Measurements from ENCODE around the gene PDK2. TPM values are rescaled to one million over a fixed set of nuclear protein-coding genes. Genes with fewer than 3 reads are reported as not detected.

The PDK2 gene
- total RNA-seq, 1 experiment from 2014 or later, result 22.5 TPM

DNA sequence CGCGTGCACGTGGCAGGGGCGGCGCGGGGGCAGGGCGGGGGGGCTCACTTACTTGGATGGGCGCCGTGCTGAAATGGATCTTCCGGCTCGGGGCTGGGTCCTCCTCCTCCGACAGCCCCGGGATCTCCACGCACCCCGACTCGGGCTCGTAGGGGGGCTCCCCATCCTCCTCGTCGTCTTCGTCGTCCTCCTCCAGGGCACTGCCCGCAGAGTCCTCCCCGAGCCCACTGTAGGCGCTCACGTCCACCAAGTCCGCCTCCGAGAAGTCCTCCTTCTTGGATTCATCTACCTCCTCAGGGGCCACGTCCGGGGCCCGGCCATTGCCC, 53.9 kb downstream of the PDK2 start:
- DNase-seq (ENCODE audit: low read depth), result no peak

DNA sequence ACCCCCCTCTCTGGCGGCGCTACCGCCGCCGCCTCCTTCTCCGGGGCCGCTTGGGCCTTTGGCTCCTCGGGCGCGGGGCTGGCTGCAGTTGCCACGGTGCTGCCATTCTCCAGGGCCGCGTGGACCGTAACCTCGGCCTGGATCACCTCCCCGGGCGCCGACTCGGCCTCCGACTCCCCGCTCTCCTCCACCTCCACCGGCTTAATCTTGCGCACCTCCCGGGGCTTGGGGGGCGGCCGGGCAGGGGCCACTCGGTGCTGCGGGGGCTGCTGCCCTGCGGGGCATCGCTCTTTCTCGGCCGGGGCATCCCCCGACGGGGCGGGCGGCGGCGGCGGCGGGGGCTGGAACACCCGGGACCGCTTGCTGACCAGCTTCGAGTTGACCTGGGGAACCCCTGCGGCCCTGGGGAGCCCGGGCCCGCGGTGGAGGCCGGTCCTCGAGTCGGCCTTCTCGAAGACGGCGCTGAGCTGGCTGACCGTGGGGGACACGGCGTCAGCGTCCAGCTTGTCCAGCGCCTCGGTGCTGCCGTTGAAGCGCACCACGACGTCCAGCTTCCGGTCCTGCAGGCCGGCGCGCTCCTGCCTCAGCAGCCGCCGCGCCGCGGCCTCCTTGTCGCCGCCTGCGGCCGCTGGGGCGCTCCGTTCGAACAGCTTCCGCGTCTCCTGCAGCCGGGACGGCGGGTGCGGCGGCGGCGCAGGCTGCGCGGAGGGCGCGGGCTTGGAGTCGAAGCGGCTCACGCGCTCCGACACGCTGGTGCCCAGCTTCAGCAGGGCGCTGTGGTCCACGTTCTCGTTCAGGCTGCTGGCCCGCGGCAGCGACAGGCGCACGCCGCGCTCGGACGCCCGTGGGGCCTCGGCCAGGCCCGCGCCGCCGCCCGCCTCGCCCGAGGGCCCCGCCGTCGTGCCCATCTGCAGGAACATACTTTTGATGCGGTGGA, 54.5 kb downstream of the PDK2 start:
- peak; percentile 56 for DNase-seq (ENCODE audit: low read depth)

DNA sequence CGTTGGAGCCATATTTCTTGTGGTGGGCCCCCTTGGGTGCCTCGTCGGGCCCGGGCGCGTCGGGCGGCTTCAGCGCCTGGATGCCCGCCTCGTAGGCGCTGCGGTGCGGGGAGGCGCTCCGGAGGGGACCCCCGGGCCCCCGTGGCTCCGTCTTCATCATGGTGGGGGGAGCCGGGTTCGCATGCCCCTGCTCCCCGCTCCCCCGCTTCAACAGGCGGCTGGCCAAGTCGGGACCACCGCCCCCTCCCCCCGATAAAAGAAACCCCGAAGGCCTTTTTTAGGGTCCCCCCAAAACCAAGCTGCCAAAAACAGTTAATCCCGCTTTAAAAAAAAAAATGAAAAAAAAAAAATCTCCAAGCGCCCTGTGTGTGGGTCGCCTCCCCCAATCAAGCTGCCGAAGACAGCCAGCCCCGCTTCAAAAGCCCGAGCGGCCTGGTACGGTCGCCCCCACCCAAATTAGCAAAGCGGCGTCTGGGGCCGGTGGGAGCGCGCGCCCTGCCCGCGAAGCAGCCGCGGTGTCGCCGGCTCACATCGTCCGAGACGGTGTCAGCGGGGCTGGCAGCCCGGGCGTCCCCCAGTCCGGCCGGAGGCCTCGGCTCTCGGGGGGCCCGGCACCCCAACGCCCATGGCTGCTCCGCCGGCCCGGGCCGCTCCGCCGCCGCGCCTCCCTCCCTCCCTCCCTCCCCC, 55.3 kb downstream of the PDK2 start, which contains the start of gene PPP1R9B:
Gene PPP1R9B (minus strand): TSS at position 324 of the 687 bp plus-strand sequence. CDS start 164 bp downstream, at position 160.
- DNase-seq (ENCODE audit: low read depth), result no peak

DNA sequence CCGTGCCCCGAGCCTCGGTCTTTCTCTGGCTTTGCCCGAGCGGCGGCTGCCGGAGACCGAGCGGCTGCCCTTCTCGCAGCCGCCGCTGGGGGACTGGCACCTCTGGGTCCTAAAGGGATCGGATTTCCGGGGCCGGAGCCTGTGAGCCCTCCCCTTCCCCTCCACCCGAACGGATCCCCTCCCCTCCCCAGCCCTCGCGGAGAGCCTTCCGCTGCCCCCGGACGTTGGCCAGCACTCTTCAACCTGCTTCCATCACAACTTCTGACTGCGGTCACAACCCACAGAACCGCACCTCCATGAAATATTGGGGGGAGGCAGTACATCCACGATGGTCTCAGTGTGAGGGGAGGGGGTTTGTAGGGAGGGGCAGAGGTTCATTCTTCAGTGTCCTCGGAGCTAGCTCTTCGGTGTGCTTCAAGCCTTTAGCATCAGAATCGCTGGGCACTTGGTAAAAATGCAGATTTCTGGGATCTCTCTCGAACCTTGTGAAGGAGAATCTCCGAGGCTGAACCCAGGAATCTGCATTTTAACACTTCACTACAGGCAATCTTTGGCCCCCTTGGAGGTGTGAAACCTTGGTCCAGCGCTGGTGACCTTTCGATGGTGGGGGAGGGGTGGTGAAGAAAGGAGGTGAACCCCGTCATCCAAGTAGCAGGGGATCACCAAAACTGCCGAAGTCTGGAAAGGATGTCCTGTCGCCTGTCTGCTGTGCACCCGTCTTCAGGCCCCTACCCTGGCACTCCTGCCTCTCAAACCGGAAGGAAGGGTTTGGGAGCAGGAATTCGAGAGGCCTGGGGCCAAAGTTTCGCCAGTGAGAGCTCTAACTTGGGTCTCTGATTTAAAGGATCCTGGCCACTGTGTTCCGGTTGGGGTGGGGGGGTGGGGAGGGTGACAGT, 56.1 kb downstream of the PDK2 start:
- DNase-seq (ENCODE audit: low read depth), result peak; percentile 87

DNA sequence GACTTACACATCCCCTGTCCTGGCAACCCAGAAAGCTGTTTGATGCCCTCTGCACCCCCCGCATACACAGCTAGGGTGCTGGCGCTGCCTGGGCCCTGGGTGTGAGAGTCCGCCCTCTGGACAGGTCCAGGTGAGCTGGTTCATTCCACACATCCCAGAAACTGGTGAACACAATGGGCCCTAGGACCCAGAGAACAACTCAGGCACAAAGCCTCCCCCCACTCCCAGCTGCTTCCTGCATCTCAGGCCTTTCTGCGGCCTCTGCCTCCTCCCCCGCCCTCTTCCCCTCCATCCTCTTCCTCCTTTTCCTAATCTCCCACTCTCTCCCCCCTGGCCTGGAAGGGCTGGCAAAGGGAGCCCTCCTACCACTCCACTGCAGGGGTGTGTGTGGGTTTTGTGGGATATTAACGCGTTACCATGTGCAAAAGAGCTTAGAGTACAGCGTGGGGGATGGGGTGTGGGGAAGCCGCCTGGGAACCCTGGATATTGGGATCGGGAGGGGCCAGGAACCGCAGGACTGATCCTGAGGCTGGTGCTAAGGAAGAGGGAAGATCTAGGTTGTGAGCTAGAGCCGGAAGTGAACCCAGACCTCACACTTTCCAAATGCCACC, 56.9 kb downstream of the PDK2 start:
- DNase-seq (ENCODE audit: low read depth), result peak; percentile 90

DNA sequence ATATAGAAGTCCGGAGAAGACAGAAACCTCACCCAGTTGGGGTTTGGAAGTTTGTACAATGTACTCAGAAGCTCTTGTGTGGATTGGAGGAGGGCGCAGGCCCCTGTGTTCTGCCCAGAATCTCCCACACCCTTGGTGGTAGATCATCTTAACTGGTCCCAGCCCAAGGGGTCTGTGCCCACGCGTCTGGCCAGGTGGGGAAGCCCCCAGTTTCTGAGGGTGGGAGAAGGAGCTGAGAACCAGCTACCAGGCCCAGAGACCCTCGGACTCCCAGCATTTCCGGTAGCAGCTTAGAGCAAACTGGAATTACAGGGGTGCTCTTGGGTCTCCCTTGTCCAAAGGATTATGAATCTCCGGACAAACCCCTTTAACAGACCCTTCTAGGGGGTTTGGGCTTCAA, 57.6 kb downstream of the PDK2 start:
- no peak for DNase-seq (ENCODE audit: low read depth)

DNA sequence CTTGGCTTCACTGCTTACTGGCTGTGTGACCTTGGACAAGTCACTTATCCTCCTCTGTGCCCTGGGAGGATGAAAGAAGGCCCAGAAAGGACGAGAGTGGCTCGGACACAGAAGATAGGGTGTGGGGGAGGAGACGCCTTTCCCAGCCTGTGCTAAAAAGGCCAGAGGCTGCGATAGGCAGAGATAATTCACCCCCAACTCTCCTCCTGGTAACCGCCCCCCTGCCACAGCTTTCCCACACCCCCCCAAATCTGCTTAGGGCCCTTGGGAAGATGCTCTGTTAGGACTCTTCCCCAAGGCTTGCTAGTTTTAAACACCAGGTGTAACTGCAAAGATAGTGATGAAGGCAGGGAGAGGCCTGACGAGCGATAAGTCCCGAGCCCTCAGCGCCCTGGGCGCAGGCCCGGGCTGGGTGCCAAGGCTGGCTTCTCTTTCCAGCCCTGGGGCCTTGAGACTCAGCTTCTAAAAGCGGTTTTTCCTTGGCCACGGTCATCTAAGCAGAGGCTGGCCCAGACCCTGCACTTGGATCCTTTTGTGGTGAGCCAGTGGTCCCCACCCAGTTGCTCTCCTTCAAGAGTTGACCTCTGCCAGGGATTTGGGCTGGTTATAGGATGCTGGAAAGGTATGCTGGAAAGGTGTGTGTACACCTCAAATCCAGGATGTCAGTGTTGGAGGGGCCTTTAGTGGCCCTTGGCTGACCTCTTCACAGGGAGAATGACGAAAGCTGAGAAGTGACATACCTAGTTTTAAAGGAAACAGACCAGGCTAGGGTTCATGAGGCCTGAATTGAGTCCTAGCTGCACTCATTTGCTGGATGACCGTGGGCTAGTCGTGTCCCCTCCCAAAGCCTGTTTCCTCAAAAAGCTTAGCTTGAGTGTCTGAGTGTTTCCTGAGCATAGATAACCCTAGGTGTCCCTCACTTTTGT, 58.8 kb downstream of the PDK2 start:
- DNase-seq (ENCODE audit: low read depth), result no peak

DNA sequence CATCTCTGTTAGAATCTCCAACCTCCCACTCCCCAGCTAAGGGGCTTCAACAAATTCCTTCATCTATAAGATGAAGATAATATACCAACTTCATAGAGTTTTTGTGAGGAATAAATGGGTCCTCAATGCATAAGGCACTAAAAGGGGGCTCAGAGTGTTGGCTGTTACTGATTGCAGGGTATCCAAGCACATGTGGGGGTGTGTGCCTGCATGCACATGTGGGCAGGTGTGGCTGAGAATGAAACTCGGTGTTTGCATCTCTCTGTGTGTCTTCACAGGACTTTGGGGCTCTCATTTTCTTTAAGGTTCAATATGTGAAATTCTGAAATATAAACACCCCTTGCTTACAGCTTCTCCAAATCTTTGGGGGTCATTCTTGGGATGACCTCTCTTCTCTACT, 59.5 kb downstream of the PDK2 start:
- DNase-seq (ENCODE audit: low read depth), result no peak

DNA sequence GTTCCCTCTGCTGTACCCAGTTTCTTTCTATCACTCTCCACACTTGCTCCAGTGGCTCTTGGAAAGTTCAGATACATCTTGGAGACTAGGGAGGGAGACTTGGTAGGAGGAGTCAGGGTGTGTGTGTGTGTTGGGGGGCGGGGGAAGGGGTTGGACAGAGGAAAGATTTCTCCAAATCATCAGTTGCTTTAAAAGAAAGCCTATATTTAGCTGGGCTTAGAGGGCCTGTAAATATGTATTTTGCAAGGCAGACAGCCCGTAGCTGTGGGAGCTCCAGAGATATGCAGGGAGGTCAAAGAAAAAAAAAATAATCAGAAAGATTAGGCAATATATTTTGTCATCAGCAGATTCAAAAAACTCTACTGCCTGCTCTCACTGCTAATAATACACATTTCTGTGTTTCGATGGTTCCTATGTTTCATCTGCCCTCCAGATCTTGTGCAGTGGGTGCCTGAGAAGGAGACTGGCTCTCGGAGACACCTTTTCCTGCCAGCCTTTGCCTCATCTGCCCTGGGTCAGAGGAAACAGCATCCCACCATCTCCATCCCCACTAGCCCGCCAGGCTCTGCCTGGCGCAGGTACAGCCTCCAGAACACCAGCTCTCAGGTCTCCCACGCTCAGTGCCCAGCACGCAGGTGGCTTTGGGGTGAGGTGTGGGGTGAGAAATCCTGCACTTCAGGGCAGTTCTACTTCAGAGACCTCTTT, 60.1 kb downstream of the PDK2 start:
- peak; percentile 48 for DNase-seq (ENCODE audit: low read depth)

DNA sequence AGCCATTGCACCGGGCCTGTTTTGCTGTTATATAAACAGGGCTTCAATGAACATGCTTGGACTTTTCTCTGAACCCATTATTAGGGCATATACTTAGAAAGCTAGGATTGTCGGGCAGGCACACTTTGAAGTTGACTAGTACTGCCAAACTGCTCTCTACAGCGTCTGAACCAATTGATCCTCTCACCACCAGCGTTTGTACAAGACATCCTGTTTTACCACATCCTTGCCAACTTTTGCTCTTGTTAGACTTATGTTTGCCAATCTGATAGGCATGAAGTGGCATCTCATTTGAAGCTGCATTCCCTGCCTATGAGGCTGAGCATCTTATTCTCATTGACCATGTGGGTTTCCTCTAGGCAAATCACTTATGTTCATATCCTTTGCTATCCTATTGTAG, 62.7 kb downstream of the PDK2 start:
- no peak for DNase-seq (ENCODE audit: low read depth)

DNA sequence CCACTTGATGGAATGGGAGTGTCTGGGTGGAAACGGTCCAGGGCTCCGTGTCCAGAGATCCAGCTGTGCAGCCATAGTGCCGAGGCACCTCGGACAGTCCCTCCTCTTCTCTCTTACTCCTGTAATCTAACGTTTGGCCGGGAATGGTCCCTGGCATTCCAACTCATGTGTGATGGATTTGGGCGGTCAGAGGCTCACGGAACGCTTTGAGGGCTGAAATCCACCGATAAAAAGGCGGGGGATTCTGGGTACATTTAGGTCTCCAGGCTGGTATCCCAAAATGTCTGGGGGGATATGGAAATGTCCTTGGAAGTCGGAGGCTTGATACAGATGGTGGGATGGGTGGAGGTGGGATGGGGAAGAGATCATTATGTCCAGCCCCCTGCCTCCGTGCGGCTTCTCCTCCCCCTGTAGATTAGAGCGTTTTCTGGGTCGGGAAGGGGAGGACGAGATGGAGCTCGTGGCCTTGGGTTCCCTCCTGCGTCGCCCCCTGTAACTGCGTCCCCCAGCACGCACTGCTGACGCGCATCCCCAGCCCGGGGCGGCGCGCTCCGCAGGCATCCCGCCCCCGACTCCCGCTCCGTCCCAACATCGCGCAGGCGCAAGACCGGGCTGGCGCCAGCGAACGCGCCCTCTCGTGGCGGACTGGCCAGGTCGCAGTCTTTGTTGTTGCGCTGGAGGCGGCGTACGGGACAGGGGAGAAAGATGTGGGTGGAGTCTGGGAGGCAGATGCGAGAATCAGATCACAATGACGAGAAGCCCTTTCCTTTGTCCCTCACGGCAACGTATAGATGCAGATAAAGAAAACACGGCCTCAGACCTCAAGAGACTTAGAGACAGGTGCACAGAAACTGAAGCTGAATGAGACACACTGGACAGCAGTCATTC, 66.1 kb downstream of the PDK2 start:
- peak; percentile 87 for DNase-seq (ENCODE audit: low read depth)

Other genes starting within 250 kb of the PDK2 start
- gene TAC4, start 247.3 kb upstream of the PDK2 start, total RNA-seq (2014; rRNA removed), result not detected in 2 replicates
- gene DLX4, start 126.2 kb upstream of the PDK2 start, total RNA-seq (2014; rRNA removed), result 0.06 TPM in 1 of 2 replicates, not detected in the other
- 0.29 and 0.32 TPM in 2 replicates for gene DLX3, start 100.1 kb upstream of the PDK2 start, total RNA-seq (2014; rRNA removed)
- gene ITGA3, start 39.2 kb upstream of the PDK2 start, total RNA-seq (2014; rRNA removed), result 382 and 426 TPM in 2 replicates
- 1.1 and 1.6 TPM in 2 replicates for gene SAMD14, start 34.8 kb downstream of the PDK2 start, total RNA-seq (2014; rRNA removed)
- gene PPP1R9B, start 55.3 kb downstream of the PDK2 start, total RNA-seq (2014; rRNA removed), result 40.6 and 42.7 TPM in 2 replicates
- 200 and 207 TPM in 2 replicates for gene SGCA, start 70.7 kb downstream of the PDK2 start, total RNA-seq (2014; rRNA removed)
- gene COL1A1, start 106.3 kb downstream of the PDK2 start, total RNA-seq (2014; rRNA removed), result 339 and 356 TPM in 2 replicates
- not detected in 2 replicates for gene TMEM92, start 179.1 kb downstream of the PDK2 start, total RNA-seq (2014; rRNA removed)